ENCODE results near the gene CPSF7.

Gene CPSF7

DNA sequence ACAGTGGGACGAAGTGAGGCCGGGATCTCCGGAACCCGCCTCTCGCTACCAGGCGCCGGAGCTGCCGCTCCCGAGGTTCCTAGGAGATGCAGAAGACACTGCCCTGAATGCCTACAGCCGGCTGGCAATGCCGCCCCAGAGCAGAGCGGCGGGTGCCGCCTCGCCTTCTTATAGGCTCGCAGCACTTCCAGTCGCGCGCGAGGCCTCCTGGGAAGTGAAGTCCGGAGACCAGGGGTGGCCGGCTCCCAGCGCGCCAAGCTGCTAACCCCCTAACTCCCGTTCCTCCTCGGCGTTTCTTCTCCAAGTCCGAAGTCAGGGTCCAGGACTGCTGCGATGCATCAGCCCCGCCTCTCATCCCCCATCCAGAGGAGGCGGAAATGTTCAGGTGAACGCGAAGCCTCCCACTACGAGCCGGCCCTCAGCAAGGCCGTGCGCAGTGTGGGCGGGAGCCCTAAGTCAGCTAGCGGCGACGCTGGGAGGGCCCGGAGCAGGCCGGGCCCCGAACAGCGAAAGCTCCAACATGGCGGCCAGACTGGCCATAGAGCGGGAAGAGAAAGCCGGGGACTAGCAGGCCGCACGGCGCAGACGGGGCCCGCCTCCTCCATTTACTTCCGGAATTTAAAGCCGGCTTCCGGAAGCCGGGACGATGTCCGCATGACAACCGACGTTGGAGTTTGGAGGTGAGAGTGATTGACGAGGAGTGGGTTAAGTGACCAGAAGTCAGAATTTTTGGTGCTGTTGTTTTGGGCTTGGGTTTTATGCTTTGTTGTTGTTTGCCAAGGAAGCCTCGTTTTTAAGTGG is 67.8 kb downstream of the CPSF7 start, which contains the start of the genes CYB561A3 and TMEM138:
CYB561A3 (minus strand) TSS at position 142 of the 801 bp plus-strand sequence. CDS start 5,169 bp downstream, outside the sequence.
TMEM138 (plus strand) TSS at position 634 of the 801 bp plus-strand sequence. CDS start 2,017 bp downstream, outside the sequence.
- DNase-seq (ENCODE audit: low read depth) = peak; percentile 75
- peak within 1 kb of the TSS; percentile 82 for H3K4me3 ChIP-seq (ENCODE audit: low read depth, low read length)

DNA sequence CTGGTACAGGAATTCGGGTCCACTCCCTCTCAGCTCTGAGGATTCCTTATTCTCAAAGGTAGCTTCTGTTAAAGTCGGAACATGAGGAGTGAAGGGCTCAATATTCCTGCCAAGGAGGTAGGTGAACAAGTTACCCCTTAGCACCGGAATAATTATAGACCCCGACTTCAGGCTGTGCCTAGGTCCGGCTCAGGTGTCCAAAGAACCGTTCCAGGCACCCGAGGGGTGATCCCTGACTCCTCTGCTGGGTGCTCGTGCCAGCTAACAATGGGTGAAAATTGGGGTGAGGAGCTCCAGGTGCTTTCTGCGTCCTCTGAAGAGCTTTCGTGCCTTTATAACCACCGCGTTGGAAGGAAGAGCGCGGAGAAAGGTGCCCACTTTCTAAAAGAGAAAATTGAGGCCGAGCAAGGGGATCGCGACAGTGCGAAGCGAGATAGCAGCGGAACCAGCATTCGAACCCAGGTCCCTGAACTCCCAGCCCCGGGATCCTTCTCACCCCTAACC is 68.5 kb downstream of the CPSF7 start:
- H3K4me3 ChIP-seq (ENCODE audit: low read depth, low read length) = peak overlapping the region; percentile 82
- DNase-seq (ENCODE audit: low read depth) = no peak

DNA sequence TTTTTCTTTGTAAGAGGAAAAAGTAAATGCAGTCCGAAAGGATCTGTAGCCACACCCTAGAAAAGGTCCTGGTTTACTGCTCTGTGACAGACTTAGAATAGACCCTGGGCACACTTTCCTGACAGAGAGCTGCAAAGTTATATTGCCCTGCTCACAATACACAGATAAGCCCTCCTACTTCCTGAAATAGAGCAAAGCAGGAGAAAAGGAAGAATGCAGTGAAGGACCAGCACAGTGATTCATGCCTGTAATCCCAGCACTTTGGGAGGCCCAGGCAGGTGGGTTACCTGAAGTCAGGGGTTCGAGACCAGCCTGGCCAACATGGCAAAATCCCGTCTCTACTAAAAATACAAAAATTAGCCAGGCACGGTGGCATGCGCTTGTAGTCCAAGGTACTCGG is 70.3 kb downstream of the CPSF7 start:
- H3K4me3 ChIP-seq (ENCODE audit: low read depth, low read length) = no peak overlapping the region
- no peak for DNase-seq (ENCODE audit: low read depth)

DNA sequence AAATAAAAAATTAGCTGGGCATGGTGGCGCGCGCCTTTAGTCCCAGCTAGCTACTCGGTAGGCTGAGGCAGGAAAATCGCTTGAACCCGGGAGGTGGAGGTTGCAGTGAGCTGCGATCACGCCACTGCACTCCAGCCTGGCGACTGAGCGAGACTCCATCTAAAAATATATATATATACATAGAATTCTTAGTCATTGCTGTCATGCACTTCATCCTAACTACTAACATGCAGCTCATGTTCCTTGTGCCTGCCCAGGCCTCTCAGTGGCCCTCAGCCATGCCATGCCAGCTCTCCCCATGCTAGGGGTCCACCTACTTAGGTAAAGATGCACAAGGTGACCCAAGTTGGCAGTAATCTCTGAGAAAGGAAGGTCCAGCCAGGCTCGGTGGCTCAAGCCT is 71.2 kb downstream of the CPSF7 start:
- no peak overlapping the region for H3K4me3 ChIP-seq (ENCODE audit: low read depth, low read length)
- DNase-seq (ENCODE audit: low read depth) = no peak

DNA sequence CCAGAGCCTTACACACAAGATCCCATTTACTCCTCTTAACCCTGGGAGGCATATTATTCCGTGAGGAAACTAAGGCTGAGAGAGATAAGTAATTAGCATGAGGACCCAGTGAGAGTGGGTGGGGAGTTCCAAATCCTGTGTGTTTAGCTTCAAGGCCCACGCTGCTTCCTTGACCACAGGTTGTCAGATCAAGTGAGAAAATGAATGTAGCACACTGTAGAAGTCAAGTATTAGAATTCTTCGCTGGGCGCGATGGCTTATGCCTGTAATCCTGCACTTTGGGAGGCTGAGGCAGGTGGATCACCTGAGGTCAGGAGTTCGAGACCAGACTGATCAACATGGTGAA is 71.9 kb downstream of the CPSF7 start:
- DNase-seq (ENCODE audit: low read depth) = no peak
- H3K4me3 ChIP-seq (ENCODE audit: low read depth, low read length) = no peak overlapping the region

DNA sequence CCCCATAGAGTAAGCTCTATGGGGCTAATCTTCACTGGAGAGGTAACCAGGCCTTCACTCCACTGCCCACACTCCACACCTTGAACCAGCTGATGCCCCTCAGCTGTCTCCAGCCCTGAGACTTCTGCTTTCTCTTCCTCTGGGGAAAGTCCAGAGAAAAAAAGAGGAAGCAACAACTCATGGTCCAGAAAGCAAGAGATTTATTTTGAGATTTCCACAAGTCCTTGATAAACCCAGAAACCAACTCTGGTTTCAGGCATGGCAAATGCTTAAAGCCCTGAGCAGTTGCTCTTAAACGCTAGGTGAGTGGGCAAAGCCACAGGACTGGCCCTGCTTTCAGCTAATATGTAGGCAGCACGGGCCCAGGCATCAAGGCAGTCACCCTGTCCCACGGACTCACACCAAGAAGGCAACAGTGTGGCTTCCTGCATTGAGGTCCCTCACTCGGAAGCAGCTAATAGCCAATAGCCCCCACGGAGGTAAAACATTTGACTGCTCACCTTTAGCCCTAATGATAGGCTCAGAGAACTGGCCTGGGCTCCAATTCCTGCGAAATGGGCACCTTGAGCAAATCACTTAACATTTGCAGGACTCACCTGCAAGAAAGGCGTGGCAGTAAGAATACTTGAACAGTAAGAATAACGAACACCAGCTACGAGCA is 72.4 kb downstream of the CPSF7 start:
- H3K4me3 ChIP-seq (ENCODE audit: low read depth, low read length) = no peak overlapping the region
- no peak for DNase-seq (ENCODE audit: low read depth)

DNA sequence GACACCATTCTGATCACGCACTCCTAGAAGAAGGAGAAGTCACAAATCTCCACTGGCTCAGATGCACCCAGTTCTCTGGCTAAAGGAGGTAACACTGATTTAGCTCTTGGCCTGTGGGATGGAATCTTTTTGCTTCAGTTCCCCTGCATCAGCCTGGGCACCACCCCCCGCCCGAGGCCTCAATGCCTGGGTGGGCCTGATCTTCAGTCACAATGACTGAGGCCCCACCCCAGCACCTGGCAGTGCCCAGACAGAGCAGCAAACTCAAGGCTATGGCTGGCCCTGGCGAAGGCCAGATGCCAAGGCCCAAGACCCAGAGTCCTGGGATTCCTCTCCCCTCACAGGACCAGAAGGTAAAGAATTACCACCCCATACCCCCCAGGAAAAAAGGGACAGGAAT is 73.1 kb downstream of the CPSF7 start:
- H3K4me3 ChIP-seq (ENCODE audit: low read depth, low read length) = no peak overlapping the region
- DNase-seq (ENCODE audit: low read depth) = no peak

DNA sequence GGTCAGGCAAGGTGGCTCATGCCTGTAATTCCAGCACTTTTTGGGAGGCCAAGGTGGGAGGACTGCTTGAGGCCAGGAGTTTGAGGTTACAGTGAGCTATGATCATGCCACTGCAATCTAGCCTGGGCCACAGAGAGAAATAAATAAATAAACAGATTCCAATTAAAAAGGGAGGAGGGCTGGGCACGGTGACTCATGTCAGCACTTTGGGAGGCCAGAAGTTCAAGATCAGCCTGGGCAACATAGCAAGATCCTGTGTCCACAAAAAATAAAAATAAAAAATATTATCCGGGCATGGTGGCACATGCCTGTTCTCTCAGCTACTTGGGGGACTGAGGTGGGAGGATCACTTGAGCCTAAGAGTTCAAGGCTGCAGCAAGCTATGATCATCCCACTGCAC is 75.6 kb downstream of the CPSF7 start:
- no peak overlapping the region for H3K4me3 ChIP-seq (ENCODE audit: low read depth, low read length)

DNA sequence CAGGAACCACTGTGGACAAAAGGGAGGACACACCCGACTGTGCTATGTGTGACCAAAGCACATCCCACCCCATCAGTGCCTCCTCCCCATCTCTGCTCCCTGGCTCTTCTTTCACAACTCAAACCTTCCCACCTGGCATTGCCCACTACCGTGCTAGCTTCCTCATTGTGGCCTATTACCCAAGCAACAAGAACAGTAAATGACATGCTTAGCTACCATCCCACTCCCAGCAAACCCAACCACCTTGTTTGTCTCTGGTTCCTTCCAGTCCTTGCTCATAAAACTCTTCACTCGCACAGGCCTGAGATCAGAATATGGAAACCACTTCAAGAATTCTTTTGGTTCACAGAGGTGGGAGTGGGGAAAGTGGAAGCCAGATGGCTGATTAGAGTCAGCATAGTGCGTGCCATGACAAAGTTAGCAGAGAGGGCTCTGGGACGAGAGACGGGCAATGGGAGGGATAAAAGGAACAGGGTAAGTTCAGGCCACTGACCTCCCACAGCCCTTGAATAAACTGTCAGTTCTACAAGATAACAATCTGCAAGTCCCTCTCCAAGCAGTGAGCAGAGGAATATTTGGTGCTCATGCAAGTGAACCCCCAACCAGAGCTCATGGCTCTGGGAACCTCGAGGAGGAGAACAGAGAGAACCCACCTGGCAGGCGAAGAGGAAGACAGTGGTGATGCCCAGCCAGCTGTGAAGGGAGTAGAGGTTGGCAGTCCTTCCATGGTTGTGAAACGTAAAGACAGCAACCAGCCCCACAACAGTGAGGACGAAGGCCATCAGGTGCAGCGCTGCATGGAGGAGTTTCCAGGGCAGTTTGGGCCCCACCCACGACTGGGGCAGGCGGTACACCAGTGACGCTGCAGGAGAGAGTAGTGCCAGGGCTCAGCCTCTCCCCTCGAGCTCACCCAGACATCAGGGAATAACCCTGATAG is 76.4 kb downstream of the CPSF7 start:
- H3K4me3 ChIP-seq (ENCODE audit: low read depth, low read length) = no peak overlapping the region
- DNase-seq (ENCODE audit: low read depth) = no peak

More for the DNA sequence above, 75.6 kb downstream of the CPSF7 start:
- no peak for DNase-seq (ENCODE audit: low read depth)

All from skeletal muscle cell (primary cell).